GM19468 (cell line): Measurements from ENCODE around the gene PIK3CD.

Experiments used
- ATAC-seq: cut with Tn5 transposase; IDR thresholded peaks from one replicate; pipeline ENCODE4 v1.9.1; 2021; ENCODE audit warnings: mild to moderate bottlenecking, moderate library complexity, moderate number of reproducible peaks; ENCODE audit not compliant: unreplicated experiment; ENCODE audit errors: extremely low read depth

PIK3CD gene

DNA sequence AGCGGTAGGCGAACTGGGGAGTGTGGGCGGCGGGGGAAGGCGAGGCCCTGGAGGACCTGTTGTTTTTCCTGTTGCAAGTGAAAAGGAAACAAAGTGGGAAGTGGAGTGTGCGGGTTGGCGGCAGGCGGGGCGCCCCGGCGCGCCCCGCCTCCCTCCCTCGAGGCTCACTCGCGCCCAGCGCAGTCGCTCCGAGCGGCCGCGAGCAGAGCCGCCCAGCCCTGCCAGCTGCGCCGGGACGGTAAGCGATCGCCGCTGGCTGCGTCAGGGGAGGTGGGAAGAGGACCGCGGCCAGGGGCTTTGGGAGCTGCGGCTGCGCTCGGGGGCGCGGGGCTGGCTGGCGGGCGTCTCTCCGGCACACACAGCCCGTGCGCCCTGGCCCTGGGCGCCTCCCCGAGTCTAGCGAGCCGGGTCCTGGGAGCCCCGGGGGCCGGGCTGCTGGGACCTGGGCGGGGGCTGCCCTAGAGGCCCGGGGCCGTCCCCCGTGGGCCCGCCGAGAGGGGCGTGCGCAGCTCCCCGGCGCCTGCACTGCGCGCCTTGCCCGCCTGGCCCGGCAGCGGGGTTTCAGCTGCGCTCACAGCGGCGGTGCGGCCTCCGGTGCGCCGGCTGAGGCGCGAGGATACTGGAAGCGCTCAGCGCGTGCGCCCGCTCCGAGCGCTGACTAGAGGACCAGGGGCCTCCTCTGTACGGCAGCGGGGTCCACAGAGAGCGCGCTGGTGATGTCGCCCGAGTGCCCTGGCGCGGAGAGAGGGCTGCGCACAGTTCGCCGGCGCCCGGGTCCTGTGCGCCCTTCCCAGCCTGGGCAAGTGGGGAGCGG, at the start of gene PIK3CD:
Gene PIK3CD (plus strand): TSS at position 167 of the 814 bp plus-strand sequence. CDS start 58,725 bp downstream, outside the sequence.
- ATAC-seq = peak; percentile 21

DNA sequence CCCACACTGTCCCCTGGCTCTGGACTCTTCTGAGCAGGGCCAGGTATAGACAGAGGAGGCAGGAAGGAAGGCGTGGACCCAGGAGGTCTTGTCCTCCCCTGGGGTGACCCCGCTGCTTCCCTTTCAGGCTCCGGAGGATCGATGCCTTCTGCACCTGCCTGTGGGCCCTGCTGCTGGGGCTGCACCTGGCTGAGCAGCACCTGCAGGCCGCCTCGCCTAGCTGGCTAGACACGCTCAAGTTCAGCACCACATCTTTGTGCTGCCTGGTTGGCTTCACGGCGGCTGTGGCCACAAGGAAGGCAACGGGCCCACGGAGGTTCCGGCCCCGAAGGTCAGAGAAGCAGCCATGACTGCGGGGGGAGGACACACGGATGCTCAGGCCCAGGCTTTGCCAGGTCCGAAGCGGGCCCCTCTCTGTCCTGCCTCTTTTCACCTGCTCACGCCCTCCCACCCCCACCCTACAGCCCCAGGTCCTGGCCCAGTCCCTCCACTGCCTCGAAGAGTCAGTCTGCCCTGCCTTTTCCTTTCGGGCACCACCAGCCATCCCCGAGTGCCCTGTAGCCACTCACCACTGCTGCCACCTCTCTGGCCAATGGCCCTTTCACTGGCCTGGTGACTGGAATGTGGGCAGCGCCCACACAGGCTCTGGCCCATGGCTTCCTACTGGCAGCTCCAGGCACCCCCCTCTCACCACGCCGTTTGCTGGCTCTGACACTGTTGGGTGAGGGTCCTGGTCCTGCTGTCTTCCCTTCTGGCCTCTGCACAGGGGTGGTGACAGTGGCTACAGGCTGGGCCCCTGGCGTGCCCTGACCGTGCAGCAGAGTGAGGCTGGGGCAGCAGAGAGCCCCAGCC, 49.4 kb upstream of the PIK3CD start:
- ATAC-seq = no peak

DNA sequence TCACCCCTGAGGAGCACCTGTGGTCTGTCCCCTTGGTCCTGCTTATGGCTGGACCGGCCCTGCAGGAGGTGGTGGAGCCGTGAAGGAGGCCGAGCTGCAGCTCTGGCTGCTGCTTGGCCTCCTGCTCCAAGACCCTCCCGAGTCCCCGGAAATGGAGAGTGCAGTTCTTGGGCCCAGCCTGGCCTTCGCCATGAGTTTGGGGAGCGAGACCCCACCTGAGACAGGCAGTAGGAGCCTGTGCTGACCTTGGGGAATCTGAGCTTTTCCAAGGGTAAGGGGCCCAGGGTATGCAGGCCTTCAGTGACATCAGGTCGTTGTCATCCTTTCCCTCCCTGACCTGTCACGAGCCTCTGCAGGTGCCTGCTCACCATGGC, 48.8 kb upstream of the PIK3CD start:
- no peak for ATAC-seq

DNA sequence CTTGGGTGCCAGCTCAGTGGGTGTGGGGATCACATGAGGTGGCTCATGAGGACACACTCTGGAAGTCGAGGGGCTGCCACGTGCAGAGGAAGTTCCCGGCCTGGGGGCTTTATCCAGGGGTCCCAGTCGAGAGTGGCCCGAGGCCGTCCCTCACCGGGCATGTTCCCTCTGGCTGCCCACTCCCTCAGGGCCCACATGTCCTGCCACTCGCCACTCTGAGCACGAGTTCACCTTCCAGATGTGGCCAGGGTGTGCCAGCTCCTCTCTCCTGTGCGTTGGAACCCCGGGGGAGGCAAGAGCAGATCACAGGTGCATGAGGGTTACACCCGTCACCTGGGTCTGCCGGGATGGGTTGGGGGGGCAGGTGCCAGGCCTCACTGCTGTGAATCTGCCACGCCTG, 48.2 kb upstream of the PIK3CD start:
- no peak for ATAC-seq

DNA sequence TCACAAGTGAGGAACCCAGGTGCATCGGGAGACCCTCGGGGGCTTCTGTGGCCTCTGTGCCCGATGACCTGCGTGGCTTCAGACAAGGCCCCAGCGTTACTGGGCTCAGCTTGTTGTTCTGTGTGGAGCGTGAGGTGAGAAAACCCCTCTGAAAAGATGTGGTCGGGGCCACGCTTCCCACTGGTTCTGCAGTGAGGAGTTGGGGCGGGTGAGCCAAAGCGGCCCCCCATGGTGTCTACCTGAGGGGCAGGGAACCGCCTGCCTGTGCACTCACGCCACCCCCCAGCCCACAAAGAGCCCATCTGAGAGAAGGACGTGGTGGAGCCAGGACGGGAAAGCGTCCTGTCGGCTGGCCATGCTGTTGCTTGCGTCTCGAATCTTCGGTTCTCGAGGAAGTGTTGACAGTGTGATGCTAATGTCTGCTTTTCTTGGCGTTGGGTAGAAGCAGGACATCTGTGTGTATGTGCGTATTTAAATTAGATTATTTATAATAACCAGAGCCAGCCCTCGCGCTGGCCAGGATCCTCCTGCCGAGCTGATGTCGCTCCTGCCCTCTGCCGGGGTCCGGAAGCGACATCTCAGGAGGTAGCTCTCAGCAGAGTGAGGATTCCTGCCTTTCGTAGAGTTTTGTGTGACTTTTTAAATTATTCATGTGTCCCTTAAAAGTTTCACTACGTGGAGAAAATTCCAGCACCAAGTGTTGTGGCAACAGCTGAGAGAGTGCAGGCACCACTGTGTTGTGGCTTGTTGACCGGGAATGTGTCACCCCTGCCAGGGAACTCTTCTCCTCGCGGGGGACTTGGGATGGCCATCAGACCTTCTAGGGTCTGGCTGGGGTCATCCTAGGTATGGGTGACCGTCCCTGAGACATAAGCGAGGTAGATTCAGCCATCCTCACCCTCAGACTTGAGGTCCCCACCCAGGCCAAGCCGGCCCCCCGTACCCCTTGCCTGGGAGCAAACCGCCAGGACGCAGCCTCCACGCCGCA, 47.5 kb upstream of the PIK3CD start:
- no peak for ATAC-seq

DNA sequence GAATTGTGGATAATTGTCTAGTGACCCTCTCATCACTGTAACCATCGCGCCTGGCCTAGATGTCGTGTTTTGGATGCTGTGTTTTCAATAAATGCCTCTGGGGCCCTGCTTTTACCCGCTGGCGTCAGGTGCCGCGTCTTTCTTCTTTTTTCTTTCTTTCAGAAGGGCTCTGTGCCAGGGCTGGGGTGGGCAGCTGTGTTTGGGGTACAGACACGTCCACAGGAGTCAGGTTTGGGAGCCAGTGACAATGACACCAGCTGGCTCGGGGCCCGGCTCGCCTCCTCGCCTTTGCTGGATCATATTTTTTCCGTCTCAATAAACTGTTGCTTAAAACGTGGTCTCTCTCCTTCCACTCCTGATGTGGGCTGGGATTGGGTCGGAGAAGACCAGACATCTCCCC, 46.7 kb upstream of the PIK3CD start:
- ATAC-seq = no peak

DNA sequence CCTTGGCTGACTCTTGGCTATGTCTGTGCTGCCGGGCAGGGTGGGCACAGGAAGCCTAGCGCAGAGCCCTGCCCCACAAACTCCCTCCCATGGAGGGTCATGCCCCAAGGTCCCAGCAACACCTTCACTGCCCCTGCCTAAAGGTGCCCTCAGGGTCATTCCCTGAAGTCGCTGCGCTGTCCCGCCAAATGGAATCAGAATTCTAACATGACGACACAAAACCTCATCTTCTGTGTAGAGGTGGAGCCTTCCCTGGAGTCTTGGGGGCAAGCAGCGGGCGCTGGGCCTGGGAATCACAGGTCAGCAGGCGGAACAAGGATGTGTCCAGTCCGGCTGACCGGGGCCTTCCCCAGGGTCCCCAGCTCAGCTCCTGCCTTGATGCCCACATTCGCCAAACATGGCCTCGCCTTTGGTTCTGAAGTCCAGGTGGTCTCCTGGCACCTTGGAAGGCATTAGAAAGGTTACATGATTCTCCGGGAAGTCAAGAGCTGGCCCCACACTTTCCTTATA, 45.5 kb upstream of the PIK3CD start:
- no peak for ATAC-seq

DNA sequence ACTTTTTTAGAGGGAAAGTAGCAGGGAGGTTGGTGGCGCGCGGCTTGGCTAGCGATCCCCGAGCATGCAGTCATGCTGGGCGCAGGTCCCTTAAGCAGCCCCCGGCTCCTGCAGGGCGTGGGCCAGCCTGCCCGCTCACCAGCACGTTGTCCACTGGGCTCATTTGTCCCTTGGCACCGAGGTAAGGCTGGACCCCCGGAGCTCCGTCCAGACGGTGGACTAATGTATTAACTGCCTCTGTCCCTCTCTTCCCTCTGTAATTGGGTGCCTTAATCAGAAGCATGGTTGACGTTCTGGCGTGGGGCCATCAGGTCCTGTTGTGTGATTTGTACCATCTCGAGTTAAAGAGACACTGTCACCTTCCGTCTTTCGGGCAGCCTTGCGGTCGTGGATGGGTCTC, 45.1 kb upstream of the PIK3CD start:
- ATAC-seq = no peak

DNA sequence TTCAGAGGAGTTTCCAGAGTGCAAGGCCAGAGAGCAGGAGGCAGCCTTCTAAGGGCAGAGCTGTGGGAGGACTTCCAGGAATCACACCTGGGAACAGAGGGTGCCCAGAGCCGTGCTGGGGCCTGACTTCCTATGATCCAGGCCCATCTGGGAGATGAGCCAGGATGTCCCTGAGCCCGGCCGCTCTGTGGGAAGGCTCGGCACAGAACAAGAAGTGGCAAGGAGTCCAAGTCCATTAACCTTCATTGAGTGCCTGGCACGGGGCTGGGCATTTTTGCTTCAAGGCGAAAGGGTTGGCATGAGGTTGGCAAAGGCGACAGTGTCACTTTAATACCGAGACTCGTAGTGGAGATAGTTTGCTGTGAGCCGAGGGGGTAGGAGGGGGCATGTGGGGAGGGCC, 44.6 kb upstream of the PIK3CD start:
- ATAC-seq = no peak

DNA sequence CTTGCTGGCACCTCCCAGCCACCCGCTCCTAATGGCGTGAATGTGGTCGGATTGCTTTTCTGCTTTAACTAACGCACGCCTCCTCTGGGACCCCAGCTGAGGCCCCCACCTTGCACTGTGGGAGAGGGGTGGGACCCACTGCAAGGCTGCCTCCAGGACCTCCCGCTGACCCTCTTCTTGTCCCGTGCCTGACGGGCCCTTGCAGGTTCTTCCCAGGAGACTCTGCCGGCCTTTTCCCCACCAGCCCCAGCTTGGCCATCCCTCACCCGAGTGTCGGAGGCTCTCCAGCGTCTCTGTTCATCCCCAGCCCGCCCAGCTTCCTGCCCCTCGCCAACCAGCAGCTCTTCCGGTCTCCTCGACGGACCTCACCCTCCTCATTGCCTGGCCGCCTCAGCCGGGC, 44.2 kb upstream of the PIK3CD start:
- no peak for ATAC-seq

DNA sequence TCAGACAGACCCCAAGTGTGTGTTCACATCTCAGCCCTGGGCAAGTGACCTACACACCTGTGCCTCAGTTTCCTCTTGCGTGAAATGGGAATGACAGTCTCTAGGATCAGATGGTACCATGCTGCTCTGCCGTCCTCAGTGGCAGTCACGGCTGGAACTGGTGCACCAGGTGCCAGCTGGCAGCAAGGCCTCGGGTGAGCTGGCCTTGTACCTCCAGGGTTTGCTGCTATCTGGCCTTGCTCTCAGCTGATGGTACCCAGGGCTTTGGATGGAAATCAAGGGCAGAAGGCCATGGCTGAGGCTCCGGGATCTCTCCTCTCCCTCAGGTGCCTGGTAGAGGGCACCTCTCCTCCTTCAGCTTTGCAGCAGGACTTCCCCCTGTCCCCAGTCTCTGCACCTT, 41.5 kb upstream of the PIK3CD start:
- no peak for ATAC-seq

DNA sequence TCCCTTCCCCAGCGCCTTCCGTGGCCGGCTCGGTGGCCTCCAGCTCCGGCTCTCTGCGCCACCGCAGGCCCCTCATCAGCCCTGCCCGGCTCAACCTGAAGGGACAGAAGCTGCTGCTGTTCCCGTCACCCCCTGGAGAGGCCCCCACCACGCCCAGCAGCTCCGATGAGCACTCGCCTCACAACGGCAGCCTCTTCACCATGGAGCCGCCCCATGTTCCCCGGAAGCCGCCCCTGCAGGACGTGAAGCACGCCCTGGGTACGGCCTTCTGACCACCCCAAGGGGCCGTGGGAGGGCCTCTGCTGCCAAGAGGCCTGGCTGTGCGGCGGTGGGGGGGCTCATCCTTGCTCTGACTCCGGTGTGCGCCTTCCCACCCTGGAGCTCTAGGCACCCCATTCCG, 41.0 kb upstream of the PIK3CD start:
- ATAC-seq = no peak

DNA sequence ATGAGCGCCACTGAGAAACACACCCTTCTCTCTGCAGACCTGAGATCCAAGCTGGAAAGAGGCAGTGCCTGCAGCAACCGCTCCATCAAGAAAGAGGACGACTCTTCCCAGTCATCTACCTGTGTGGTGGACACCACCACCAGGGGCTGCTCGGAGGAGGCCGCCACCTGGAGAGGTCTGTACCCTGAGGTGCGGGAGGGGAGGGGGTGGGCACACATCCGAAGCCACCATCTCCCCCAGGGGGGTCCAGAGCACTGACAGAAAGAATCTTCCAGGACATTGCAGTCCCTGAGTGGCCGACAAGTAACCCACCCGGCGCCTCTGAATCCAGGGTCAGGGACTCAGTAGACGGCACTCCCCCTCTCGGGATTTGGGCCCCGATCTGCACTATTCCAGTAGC, 39.8 kb upstream of the PIK3CD start:
- no peak for ATAC-seq

DNA sequence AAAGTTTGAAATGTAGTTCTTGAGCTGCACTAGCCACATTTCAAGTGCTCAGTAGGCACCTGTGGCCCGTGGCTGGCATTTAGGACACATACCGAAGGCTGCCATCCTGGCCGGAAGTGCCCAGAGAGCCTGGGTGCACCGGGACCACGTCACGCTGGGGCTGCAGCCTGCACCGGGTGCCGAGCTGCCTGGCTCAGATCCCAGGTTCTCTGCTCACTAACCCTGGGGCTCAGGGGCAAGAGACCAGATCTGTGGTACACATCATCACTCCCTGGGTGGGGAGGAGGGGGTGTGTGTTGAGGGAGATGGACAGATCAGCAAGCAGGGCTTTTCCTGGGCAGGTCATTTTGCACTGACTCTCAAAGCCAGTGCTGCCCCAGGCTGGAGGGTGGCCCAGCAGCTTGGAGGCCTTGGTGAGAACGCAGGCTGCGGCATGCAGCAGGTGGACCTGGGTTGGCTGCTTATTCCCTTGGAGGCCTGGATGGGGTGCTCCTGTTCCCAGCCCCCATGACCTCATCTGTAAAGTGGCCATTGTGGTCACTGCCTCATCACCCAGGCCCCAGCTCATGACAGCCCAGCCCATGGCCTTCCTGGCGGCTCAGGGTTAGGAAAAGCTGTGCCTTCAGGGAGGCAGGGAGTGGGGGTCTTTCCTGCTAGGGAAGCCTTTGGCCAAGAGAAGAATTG, 39.2 kb upstream of the PIK3CD start:
- ATAC-seq = no peak

DNA sequence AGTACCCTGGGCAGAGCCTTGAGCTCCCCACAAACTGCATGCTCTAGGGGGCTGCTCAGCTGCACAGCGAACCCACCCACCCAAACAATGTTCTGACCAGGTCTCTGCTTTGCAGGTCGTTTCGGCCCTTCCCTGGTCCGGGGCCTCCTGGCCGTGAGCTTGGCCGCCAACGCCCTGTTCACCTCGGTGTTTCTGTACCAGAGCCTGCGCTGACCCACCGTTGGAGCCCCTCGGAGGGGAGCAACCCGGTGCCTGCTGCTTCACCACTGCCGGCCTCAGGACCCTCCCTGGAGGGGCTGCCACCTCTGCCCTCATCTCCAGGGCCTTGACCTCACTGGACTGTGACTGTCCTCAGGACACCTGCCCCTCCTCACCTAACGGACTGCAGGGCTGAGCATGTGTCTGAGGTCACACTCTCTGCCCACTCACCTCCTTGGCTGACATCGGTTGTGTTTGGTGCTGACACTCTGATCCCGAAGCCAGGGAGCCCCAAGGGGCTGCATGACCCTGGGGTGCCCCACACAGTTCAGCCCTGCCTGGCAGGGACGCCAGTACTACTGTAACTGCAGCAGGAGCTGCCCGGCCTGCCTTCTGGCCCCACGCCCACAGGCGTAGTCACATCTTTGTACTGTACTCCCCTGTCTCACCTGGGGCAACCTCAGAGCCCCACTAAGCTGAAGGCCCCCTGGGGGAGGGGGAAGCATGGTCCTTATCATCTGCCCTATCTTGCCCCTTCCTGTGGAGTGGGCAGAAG, 38.5 kb upstream of the PIK3CD start:
- no peak for ATAC-seq

DNA sequence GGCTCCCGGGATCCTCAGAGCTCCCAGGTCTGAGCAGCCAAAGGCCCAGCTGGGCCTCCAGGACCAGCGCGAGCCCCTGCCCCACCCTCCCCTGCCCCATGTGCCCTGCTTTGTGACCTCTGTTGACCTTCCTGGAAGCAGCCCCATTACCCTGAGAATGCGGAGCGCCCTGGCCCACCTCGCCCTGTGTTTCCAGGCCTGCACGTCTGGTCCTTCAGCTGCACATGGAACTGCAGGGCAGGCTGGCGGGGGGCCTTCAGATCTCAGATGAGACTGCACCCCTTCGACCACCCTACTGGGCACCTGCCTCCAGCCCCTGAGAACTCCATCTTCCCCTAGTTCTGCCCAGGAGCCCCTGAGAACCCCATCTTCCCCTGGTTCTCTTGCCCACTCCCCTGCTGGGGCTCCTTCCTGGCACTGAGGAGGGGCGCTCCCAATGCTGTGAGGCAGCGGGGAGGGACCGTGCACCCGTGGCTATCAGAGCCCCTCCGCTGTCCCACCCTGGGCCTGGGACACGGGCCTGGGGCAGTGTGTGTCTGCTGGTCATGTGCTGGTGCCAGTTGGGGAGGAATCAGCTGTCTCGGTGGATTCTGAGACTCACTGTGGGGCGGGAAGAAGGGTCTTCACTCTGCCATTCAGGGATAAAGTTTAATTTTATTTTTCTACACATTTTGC, 37.8 kb upstream of the PIK3CD start:
- no peak for ATAC-seq

DNA sequence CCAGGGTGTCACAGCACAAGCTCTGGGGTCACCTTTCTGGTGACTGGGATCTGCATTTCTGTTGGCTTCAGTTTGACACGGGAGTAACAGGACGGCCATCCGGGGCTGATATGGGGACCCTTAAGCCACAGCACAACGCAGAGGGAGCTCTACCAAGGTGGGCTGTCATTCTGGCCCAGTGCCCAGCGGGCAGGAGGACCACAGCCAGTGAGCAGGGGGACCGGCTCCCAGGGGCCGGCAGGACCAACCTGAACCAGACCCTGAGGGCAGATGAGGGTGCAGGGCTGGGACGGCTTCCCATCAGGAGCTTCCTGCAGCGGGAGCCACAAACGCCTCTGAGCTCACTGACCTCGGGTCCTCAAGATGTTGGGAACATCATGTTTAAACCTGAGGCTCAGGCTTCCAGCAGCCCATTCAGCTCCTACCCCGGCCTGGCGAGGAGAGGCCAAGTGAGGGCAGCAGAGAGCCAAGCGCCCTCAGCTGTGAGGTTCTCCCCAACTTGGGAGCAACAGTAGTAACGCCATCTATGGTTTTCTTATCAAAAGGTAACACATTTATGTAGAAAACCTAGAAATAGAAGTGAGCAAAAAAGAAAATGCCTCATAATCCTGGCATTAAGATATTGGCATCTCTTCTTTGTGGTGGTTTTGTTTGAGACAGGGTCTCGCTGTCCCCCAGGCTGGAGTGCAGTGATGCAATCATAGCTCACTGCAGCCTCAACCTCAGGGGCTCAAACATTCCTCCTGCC, 36.0 kb upstream of the PIK3CD start:
- ATAC-seq = no peak
